ENCODE data around the gene AHCY. TPM values are rescaled to one million over a fixed set of nuclear protein-coding genes. Genes with fewer than 3 reads are reported as not detected.
A peak's percentile ranks its signal among the peaks of the same experiment; 100 is the strongest.

Gene AHCY
- total and polyA plus RNA-seq, 8 donors = 41.2 to 122 (median 62.7) TPM

DNA sequence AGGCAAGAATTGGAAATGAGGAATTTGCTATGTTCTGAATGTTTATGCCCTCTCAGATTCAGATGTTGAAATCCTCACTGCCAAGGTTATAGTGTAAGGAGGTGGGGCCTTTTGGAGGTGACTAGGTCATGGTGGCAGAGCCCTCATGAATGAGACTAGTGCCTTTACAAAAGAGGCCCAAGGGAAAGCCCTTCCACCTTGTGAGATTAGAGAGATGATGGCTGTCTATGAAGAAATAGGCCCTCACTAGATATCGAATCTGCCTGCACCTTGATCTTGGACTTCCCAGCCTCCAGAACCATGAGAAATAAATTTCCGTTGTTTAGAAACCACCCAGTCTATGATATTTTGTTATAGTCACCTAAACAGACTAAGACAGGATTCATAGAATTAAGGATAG, 51.5 kb downstream of the AHCY start:
- H3K27me3 ChIP-seq = no peaks in the 10 kb centered on the region
- no peaks in the 10 kb centered on the region for H3K36me3 ChIP-seq
- H3K27ac ChIP-seq = no peak overlapping the region
- ATAC-seq = no peak
- FAIRE-seq = no peak
- intact Hi-C loops (cut with DNase I) = no loop called here
- 94 to 98% methylated on average over 2 of the region's 2 CpGs for WGBS, 2 donors
- no peaks in the 10 kb centered on the region for H3K4me1 ChIP-seq
- no peak for TF ChIP-seq CTCF (IDR thresholded peaks at IDR 0.05)
- DNase-seq = no peak
- no peak overlapping the region for H3K4me3 ChIP-seq
- H3K9me3 ChIP-seq = no peaks in the 10 kb centered on the region

- no peak for TF ChIP-seq CTCF (IDR thresholded peaks at IDR 0.05)
- no peaks in the 10 kb centered on the region for H3K27me3 ChIP-seq
- no peaks in the 10 kb centered on the region for H3K36me3 ChIP-seq
- H3K4me3 ChIP-seq = no peak overlapping the region
- ATAC-seq = no peak
- no peak for DNase-seq
- intact Hi-C loops (cut with DNase I) = no loop called here
- no peaks in the 10 kb centered on the region for H3K4me1 ChIP-seq
- no peak for FAIRE-seq
- H3K27ac ChIP-seq = no peak overlapping the region
- H3K9me3 ChIP-seq = no peaks in the 10 kb centered on the region
These were observed 53.1 kb downstream of the AHCY start for GRCh38 chr20:34250005-34250404.

- Histone ChIP-seq H3K4me1 (no peaks in the 10 kb centered on the region), H3K4me3 (no peak overlapping the region), H3K9me3 (no peaks in the 10 kb centered on the region), H3K36me3 (no peaks in the 10 kb centered on the region), H3K27me3 (no peaks in the 10 kb centered on the region), H3K27ac (no peak overlapping the region)
- TF ChIP-seq CTCF (IDR thresholded peaks at IDR 0.05) = no peak
- WGBS, 2 donors = 85 to 90% methylated on average over 6 of the region's 6 CpGs
- peak in 2 of 4 donors; percentile 54 to 79 for ATAC-seq
- no peak for DNase-seq
- no peak for FAIRE-seq
- intact Hi-C loops (cut with DNase I) = no loop called here
These were observed 53.9 kb downstream of the AHCY start for GRCh38 chr20:34249291-34249690.

- H3K4me1 ChIP-seq = peaks cover 0 to 8% (median 0%) of the 10 kb centered on the region in 3 donors
- H3K4me3 ChIP-seq = no peak overlapping the region
- FAIRE-seq (no peak), DNase-seq (no peak), ATAC-seq (no peak)
- no peak overlapping the region for H3K27ac ChIP-seq
- intact Hi-C loops (cut with DNase I) = no loop called here
- H3K36me3 ChIP-seq = no peaks in the 10 kb centered on the region
- no peak for TF ChIP-seq CTCF (IDR thresholded peaks at IDR 0.05)
- no peaks in the 10 kb centered on the region for H3K9me3 ChIP-seq
- 89 to 92% methylated on average over 2 of the region's 2 CpGs for WGBS, 2 donors
- H3K27me3 ChIP-seq = no peaks in the 10 kb centered on the region
These were observed 57.0 kb downstream of the AHCY start for GRCh38 chr20:34246126-34246626.

GRCh38 chr20:34243377-34243776, 59.8 kb downstream of the AHCY start:
- intact Hi-C loops (cut with DNase I) = no loop called here
- H3K4me1 ChIP-seq = peaks cover 0 to 8% (median 0%) of the 10 kb centered on the region in 3 donors
- H3K9me3 ChIP-seq = no peaks in the 10 kb centered on the region

More at GRCh38 chr20:34243377-34243776, 59.8 kb downstream of the AHCY start:
- Histone ChIP-seq H3K27ac (no peak overlapping the region), H3K4me3 (no peak overlapping the region), H3K36me3 (no peaks in the 10 kb centered on the region), H3K27me3 (no peaks in the 10 kb centered on the region)
- DNase-seq = no peak
- no peak for ATAC-seq
- FAIRE-seq = no peak
- TF ChIP-seq CTCF (IDR thresholded peaks at IDR 0.05) = no peak
- WGBS, 2 donors = 48% methylated on average over 3 of the region's 3 CpGs
